ENCODE data around the gene CST9. TPM values are rescaled to one million over a fixed set of nuclear protein-coding genes. Genes with fewer than 3 reads are reported as not detected.

The CST9 gene
- total and polyA plus RNA-seq, 2 of the 13 experiments (the other 11 are each of a cell fraction or from before 2014, with no cell fraction given), result 0.07 TPM; not detected in 1

DNA sequence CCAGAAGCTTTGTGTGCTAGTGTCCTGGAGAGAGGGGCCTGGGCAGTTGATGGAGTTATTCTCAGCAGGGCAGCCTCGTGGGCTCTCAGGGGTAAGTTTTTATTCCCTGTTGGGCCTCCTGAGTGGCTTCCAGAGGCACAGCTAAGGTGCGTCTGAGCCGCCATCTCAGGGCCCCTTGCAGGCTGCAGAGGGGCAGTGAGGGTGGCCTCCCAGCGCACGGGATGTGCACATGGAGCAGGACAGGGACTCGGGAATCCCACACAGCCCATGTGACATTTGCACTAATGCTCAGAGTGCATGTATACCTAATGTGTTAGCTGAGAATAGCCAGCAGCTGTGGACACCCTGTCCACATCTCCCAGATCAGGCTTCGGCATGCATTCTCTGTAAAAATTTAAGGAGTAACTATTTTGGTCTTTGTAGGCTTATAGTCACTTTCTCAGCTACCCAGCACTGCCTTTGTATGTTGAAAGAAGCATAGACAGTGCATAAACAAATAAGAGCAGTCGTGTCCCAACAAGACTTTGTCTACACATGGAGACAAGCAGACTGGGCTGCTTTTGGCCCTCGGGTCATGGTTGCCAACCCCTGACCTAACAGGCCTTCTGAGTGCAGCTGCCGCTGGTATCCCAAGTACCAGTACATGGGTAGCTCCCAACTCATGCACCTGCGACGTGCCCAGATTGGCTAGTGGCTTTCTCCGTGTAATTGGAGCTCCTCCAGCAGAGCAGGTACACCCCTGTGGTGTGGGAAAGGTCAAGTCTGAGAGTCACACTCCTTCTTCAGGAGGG is 18.8 kb downstream of the CST9 start (continued):
- TF ChIP-seq MZF1 (CRISPR knock-in tag; IDR thresholded peaks at IDR 0.05; ENCODE audit: borderline replicate concordance), result no peak
- TF ChIP-seq ZNF841 (CRISPR knock-in tag; IDR thresholded peaks at IDR 0.05; ENCODE audit: borderline replicate concordance), result no peak
- no peak for TF ChIP-seq ZNF713 (CRISPR knock-in tag; IDR thresholded peaks at IDR 0.05)
- TF ChIP-seq ELF3 (CRISPR knock-in tag; IDR thresholded peaks at IDR 0.05), result 0 out of 2 replicates have a peak, but pooled peaks have one; percentile 9
- TF ChIP-seq, protein P1, sequence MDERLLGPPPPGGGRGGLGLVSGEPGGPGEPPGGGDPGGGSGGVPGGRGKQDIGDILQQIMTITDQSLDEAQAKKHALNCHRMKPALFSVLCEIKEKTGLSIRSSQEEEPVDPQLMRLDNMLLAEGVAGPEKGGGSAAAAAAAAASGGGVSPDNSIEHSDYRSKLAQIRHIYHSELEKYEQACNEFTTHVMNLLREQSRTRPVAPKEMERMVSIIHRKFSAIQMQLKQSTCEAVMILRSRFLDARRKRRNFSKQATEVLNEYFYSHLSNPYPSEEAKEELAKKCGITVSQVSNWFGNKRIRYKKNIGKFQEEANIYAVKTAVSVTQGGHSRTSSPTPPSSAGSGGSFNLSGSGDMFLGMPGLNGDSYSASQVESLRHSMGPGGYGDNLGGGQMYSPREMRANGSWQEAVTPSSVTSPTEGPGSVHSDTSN (CRISPR knock-in tag; IDR thresholded peaks at IDR 0.05), result no peak
- TF ChIP-seq, protein P2, sequence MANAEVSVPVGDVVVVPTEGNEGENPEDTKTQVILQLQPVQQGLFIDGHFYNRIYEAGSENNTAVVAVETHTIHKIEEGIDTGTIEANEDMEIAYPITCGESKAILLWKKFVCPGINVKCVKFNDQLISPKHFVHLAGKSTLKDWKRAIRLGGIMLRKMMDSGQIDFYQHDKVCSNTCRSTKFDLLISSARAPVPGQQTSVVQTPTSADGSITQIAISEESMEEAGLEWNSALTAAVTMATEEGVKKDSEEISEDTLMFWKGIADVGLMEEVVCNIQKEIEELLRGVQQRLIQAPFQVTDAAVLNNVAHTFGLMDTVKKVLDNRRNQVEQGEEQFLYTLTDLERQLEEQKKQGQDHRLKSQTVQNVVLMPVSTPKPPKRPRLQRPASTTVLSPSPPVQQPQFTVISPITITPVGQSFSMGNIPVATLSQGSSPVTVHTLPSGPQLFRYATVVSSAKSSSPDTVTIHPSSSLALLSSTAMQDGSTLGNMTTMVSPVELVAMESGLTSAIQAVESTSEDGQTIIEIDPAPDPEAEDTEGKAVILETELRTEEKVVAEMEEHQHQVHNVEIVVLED (CRISPR knock-in tag; IDR thresholded peaks at IDR 0.05; ENCODE audit: borderline replicate concordance), result peak; percentile 54; the same call in 1 of the 2 replicates
- 0 out of 2 replicates have a peak, but pooled peaks have one; percentile 28 for TF ChIP-seq POLR2AphosphoS5 (IDR thresholded peaks at IDR 0.05; ENCODE audit: low read depth, low read length)
- TF ChIP-seq ZNF256 (CRISPR knock-in tag; conservative IDR thresholded peaks at IDR 0.05), result peak; percentile 60; the same call in 1 of the 2 replicates
- TF ChIP-seq ZNF589 (CRISPR knock-in tag; conservative IDR thresholded peaks at IDR 0.05), result peak; percentile 57; the same call in 1 of the 2 replicates
- no peak for TF ChIP-seq ZNF407 (CRISPR knock-in tag; IDR thresholded peaks at IDR 0.05; ENCODE audit: not compliant biosample characterization)
- 0 out of 2 replicates have a peak, but pooled peaks have one; percentile 41 for TF ChIP-seq ZNF264 (CRISPR knock-in tag; IDR thresholded peaks at IDR 0.05)
- no peak for TF ChIP-seq ZNF282 (IDR thresholded peaks at IDR 0.05; ENCODE audit: partially characterized antibody)
- TF ChIP-seq ZBTB46 (CRISPR knock-in tag; IDR thresholded peaks at IDR 0.05; ENCODE audit: borderline replicate concordance), result no peak
- TF ChIP-seq ZNF816 (CRISPR knock-in tag; IDR thresholded peaks at IDR 0.05; ENCODE audit: borderline replicate concordance), result no peak

Data from HepG2 (cell line).